Bronchial epithelial cell (primary cell): ENCODE results near the gene WRAP53. TPM values are rescaled to one million over a fixed set of nuclear protein-coding genes. Genes with fewer than 3 reads are reported as not detected.

Experiments
- DNase-seq: peaks from one replicate; pipeline ENCODE4 v3.0.0-alpha.2; 2010; ENCODE audit warnings: low read depth
- FAIRE-seq: peaks from 2 replicates; lab custom pipeline; 2011; peaks lifted over from hg19 to GRCh38; lab: Jason Lieb, UNC
- H3K27me3 ChIP-seq: 2 replicates; pipeline ENCODE4 v1.5.1; 2011; ENCODE audit warnings: low read length; ENCODE audit not compliant: control insufficient read depth, insufficient read depth
- H3K36me3 ChIP-seq: 2 replicates; pipeline ENCODE4 v1.5.1; 2011; ENCODE audit warnings: low read length; ENCODE audit not compliant: control insufficient read depth, insufficient read depth
- H3K4me3 ChIP-seq: 2 replicates; pipeline ENCODE4 v1.5.1; 2011; ENCODE audit warnings: mild to moderate bottlenecking, low read depth, low read length, control low read depth
- total RNA-seq: library from RNA; depleted of rRNA; stranded (reverse); fragments of >200 nt; gene quantifications from 2 replicates; pipeline ENCODE4 v1.2.1, GENCODE V29; 2014
- TF ChIP-seq, protein P1 (sequence below): IDR thresholded peaks from 2 replicates; pipeline ENCODE4 v1.5.1; 2011; ENCODE audit warnings: mild to moderate bottlenecking, moderate library complexity, low read length, control low read depth, inconsistent platforms; ENCODE audit not compliant: insufficient read depth, severe bottlenecking

Gene WRAP53
- total RNA-seq, 1 donor from 2014 or later = 4.2 TPM

DNA sequence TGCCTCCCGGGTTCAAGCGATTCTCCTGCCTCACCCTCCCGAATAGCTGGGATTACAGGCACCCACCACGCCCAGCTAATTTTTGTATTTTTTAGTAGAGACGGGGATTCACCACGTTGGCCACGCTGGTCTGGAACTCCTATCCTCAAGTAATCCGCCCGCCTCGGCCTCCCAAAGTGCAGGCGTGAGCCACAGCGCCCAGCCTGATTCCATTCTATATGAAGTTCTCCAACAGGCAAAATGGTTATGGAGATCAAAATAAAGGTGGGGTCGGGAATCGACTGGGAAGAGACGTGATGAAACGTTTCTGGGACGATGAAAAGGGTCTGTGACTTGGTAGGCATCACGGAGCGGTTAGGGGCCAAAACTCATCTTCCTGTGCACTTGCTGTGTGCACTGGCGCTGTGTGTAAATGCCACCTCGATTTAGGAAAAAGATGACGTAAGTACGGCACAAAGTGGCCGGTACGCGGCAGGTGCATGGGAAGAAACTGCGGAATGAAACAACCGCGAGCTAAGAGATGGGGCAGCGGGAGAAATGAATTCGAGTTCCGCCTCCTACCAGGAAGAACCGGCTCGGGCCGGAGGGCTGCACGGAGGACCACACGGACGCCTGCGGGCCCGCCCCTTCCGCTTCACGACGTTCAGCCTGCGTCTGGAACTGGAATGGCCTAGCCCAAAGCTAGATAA is 2.6 kb upstream of the WRAP53 start:
- H3K36me3 ChIP-seq = peaks cover 1% of the 10 kb centered on the region
- H3K4me3 ChIP-seq = peak overlapping the region; percentile 59
- TF ChIP-seq, protein P1, sequence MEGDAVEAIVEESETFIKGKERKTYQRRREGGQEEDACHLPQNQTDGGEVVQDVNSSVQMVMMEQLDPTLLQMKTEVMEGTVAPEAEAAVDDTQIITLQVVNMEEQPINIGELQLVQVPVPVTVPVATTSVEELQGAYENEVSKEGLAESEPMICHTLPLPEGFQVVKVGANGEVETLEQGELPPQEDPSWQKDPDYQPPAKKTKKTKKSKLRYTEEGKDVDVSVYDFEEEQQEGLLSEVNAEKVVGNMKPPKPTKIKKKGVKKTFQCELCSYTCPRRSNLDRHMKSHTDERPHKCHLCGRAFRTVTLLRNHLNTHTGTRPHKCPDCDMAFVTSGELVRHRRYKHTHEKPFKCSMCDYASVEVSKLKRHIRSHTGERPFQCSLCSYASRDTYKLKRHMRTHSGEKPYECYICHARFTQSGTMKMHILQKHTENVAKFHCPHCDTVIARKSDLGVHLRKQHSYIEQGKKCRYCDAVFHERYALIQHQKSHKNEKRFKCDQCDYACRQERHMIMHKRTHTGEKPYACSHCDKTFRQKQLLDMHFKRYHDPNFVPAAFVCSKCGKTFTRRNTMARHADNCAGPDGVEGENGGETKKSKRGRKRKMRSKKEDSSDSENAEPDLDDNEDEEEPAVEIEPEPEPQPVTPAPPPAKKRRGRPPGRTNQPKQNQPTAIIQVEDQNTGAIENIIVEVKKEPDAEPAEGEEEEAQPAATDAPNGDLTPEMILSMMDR = no peak
- DNase-seq (peak; percentile 81), FAIRE-seq (no peak)
- H3K27me3 ChIP-seq = no peaks in the 10 kb centered on the region

DNA sequence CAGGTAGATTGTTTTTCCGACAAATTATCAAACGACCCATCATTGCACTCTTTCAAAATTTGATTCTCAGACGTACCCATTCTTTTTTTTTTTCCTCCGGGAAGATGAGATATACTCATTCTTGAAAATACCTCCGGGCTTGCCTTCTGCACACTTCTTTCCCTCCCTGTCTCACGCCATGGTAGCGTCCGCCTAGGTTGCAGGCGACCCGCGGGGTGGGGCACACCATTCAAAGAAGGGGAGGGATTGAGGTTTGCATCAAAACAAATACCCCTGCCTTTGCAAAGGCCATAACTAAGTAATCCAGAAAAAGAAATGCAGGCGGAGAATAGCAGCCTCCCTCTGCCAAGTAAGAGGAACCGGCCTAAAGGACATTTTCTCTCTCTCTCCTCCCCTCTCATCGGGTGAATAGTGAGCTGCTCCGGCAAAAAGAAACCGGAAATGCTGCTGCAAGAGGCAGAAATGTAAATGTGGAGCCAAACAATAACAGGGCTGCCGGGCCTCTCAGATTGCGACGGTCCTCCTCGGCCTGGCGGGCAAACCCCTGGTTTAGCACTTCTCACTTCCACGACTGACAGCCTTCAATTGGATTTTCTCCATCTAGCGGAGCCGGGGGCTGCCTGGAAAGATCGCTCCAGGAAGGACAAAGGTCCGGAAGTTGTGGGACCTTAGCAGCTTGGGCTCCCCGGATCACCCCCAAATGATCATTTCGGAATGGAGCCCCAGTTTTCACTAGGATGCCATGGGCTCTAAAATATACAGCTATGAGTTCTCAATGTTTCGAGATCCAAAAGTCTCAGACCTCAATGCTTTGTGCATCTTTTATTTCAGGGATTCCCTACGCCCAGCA is 1.8 kb upstream of the WRAP53 start:
- TF ChIP-seq, protein P1 = no peak
- H3K27me3 ChIP-seq = no peaks in the 10 kb centered on the region
- H3K4me3 ChIP-seq = peak overlapping the region; percentile 59
- DNase-seq (peak; percentile 69), FAIRE-seq (no peak)
- peaks cover 1% of the 10 kb centered on the region for H3K36me3 ChIP-seq

DNA sequence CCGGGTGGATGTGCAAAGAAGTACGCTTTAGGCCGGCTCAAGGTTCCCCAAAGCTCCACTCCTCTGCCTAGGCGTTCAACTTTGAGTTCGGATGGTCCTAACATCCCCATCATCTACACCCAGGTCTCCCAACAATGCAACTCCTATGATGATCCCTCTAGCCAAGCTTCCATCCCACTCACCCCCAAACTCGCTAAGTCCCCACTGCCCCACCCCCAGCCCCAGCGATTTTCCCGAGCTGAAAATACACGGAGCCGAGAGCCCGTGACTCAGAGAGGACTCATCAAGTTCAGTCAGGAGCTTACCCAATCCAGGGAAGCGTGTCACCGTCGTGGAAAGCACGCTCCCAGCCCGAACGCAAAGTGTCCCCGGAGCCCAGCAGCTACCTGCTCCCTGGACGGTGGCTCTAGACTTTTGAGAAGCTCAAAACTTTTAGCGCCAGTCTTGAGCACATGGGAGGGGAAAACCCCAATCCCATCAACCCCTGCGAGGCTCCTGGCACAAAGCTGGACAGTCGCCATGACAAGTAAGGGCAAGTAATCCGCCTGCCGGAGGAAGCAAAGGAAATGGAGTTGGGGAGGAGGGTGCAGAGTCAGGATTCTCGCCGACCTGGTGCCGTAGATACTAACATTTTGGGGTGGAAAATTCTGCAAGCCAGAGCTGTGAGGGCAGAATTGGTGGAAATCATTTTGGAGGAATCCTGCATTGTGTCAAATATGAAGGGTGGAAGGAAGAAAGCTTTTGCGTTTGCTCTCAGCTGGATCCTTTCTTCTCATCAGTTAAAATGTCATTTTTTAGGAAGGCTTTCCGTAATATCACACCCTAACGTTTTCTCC is 987 bp upstream of the WRAP53 start, which contains the start of gene TP53:
TP53 (minus strand) TSS at position 419 of the 836 bp plus-strand sequence. CDS start 10,896 bp downstream, outside the sequence.
- H3K27me3 ChIP-seq = no peaks in the 10 kb centered on the region
- DNase-seq (peak; percentile 87), FAIRE-seq (no peak)
- TF ChIP-seq, protein P1 = no peak
- H3K36me3 ChIP-seq = peaks cover 1% of the 10 kb centered on the region
- peak within 1 kb of the TSS; percentile 59 for H3K4me3 ChIP-seq

DNA sequence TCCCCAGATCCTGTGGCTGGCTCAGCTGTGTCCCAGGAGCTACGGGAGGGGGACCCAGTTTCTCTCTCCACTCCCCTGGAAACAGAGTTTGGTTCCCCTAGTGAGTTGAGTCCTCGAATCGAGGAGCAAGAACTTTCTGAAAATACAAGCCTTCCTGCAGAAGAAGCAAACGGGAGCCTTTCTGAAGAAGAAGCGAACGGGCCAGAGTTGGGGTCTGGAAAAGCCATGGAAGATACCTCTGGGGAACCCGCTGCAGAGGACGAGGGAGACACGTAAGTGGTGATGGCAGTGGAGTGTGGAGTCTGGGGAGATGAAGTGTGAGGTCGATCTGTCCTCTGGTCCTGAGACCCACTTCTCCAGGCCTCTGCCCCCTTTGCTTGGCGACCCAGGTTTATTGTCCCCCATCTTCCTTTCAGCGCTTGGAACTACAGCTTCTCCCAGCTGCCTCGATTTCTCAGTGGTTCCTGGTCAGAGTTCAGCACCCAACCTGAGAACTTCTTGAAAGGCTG is 585 bp downstream of the WRAP53 start:
- FAIRE-seq (no peak), DNase-seq (no peak)
- Histone ChIP-seq H3K27me3 (no peaks in the 10 kb centered on the region), H3K4me3 (peak overlapping the region; percentile 59), H3K36me3 (peaks cover 3% of the 10 kb centered on the region)
- TF ChIP-seq, protein P1 = no peak

DNA sequence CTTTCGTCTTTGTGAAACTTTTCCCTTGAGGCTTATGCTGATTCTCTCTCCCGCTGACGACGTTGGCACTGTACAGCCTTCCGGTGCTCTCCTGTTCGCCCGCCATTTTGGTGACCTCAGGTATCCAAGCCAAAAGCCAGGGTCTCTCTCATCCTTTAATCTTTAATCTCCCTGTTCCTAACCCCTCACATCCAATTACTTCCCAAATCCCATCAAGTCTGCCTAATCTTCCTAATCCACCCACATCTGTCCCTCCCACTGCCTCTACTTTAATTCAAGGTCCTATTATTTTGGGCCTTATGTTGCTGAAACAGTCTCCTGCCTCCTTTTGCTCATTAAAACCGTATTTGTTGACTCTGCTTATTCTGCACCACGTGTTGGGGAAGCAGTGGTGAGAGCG is 7.3 kb downstream of the WRAP53 start:
- Histone ChIP-seq H3K4me3 (no peak overlapping the region), H3K27me3 (no peaks in the 10 kb centered on the region), H3K36me3 (peaks cover 4% of the 10 kb centered on the region)
- TF ChIP-seq, protein P1 = no peak
- DNase-seq (no peak), FAIRE-seq (no peak)
